ENCODE measurements around the gene PTPRT.

DNA sequence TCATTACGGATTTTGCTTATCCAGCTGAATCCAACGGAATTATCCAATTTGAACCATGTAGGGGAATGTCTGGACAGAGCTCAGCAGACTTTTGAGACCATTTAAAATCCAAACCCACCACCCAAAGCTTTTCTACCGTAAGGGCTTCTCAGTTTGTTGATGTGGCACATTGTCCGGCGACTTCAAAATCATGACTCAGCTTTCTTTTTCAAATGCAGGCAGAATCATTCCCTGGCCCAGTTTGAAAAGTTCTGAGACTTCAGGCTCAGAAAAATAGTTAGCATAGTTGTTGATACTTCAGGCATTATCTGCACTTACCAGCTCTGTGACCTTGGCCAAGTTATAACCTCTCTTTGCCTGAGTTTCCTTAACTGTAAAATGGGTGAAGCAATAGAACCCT, 182.2 kb downstream of the PTPRT start:
- TF ChIP-seq ATF7 (IDR thresholded peaks at IDR 0.05; ENCODE audit: low read depth) (no peak), POLR2AphosphoS5 (IDR thresholded peaks at IDR 0.05; ENCODE audit: low read length) (no peak)
- TF ChIP-seq, protein P1, sequence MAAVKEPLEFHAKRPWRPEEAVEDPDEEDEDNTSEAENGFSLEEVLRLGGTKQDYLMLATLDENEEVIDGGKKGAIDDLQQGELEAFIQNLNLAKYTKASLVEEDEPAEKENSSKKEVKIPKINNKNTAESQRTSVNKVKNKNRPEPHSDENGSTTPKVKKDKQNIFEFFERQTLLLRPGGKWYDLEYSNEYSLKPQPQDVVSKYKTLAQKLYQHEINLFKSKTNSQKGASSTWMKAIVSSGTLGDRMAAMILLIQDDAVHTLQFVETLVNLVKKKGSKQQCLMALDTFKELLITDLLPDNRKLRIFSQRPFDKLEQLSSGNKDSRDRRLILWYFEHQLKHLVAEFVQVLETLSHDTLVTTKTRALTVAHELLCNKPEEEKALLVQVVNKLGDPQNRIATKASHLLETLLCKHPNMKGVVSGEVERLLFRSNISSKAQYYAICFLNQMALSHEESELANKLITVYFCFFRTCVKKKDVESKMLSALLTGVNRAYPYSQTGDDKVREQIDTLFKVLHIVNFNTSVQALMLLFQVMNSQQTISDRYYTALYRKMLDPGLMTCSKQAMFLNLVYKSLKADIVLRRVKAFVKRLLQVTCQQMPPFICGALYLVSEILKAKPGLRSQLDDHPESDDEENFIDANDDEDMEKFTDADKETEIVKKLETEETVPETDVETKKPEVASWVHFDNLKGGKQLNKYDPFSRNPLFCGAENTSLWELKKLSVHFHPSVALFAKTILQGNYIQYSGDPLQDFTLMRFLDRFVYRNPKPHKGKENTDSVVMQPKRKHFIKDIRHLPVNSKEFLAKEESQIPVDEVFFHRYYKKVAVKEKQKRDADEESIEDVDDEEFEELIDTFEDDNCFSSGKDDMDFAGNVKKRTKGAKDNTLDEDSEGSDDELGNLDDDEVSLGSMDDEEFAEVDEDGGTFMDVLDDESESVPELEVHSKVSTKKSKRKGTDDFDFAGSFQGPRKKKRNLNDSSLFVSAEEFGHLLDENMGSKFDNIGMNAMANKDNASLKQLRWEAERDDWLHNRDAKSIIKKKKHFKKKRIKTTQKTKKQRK (IDR thresholded peaks at IDR 0.05; ENCODE audit: low read depth, low read length), result no peak
- TF ChIP-seq, protein P2, sequence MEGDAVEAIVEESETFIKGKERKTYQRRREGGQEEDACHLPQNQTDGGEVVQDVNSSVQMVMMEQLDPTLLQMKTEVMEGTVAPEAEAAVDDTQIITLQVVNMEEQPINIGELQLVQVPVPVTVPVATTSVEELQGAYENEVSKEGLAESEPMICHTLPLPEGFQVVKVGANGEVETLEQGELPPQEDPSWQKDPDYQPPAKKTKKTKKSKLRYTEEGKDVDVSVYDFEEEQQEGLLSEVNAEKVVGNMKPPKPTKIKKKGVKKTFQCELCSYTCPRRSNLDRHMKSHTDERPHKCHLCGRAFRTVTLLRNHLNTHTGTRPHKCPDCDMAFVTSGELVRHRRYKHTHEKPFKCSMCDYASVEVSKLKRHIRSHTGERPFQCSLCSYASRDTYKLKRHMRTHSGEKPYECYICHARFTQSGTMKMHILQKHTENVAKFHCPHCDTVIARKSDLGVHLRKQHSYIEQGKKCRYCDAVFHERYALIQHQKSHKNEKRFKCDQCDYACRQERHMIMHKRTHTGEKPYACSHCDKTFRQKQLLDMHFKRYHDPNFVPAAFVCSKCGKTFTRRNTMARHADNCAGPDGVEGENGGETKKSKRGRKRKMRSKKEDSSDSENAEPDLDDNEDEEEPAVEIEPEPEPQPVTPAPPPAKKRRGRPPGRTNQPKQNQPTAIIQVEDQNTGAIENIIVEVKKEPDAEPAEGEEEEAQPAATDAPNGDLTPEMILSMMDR (IDR thresholded peaks at IDR 0.05 in 2 of 3, conservative IDR thresholded peaks at IDR 0.05 in 1 of 3; ENCODE audit: control insufficient read depth in 2 of 3, extremely low read depth in 1 of 3, insufficient read depth in 1 of 3, low read depth in 3 of 3, low read length in 3 of 3), result no peak
